Activated effector memory CD4-positive, alpha-beta T cell treated with Interleukin-2 at 50 U/mL for 16 hours (primary cell): ENCODE results near the gene PDX1.
"Not testable (repeated sequence)": the region's sequence is repeated elsewhere in the genome, so short reads cannot be mapped to it uniquely, and the experiment has no call there.

Source experiments
- DNase-seq: peaks from one replicate; pipeline ENCODE4 v3.0.0-alpha.2; 2020

The PDX1 gene

DNA sequence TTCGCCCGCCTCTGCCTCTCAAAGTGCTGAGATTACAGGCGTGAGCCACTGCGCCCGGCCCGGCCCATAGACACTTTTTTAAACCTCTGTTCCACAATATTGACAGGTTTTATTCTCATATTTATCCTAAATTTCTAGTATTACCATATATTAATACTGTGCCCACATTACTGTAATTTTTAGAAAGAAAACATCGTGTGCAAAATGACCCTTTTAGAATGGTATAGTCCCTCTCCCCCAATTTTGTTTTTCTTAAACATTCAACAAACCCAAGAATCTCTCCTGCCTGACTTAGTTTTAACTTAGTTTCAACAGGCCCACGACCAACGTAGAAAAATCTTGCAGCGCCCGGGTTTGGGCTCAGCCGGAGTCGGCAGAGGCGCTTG, 40.2 kb downstream of the PDX1 start:
- no peak for DNase-seq

GRCh38 chr13:27960362-27961226, 40.8 kb downstream of the PDX1 start:
- no peak for DNase-seq

DNA sequence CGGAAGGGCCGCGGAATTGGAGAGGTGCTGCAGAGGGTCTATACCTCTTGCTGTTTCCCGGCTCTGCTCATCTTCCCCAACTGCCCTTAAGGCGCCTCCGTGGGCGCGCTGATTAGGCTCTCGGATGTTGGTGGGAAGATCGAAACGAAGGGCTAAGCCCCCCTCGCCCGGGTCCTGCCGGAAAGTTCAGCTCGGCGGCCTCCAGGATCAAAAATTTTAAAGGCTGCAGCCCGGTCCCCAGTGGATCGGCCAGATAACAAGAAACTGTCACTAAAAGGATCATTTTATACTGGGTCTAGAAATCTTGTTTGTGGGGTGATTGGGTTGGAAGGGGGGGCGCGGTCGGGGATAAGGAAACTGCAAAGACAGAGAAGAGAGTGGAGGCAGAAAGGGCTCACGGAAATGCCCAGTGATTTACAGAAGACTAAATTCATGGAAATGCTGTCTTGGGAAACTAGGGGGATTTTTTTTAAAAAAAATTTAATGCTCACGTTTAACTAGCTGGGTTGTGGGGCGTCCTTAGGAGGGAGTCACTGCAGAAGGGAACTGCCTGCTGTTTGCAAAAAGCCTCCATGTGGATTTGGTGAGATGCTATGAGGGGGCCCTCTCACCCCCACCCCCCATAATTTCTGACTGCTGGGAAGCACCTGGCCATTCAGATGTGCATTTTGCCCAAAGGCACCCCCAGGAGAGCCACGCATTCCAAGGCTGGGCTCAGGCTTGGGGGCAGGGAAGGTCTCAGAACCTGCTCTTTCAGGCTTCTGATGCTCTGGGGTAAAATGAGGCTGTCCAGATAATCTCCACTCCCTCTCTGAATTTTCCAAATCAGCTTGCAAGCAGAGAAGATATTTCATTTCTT, 41.7 kb downstream of the PDX1 start:
- no peak for DNase-seq

- DNase-seq: no peak
Measured at GRCh38 chr13:27962128-27962841, 42.5 kb downstream of the PDX1 start.

GRCh38 chr13:27962982-27963381, 43.2 kb downstream of the PDX1 start:
- no peak for DNase-seq

GRCh38 chr13:27963491-27963890, 43.7 kb downstream of the PDX1 start:
- DNase-seq: no peak

DNA sequence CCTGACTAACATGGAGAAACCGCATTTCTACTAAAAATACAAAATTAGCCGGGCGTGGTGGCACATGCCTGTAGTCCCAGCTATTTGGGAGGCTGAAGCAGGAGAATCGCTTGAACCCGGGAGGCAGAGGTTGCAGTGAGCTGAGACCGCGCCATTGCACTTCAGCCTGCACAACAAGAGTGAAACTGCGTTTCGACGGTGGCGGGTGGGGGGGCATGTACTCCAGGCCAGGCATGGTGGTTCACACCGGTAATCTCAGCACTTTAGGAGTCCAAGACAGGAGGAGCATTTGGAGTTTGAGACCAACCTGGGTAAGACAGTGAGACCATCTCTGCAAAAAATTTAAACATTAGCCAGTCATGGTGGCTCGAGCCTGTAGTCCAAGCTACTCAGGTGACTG, 44.4 kb downstream of the PDX1 start:
- DNase-seq: not testable (repeated sequence)

GRCh38 chr13:27964741-27965323, 45.0 kb downstream of the PDX1 start:
- no peak for DNase-seq

GRCh38 chr13:27965343-27965739, 45.5 kb downstream of the PDX1 start:
- DNase-seq: no peak

GRCh38 chr13:27965740-27966640, 46.2 kb downstream of the PDX1 start:
- no peak for DNase-seq

- DNase-seq: no peak
Measured at GRCh38 chr13:27966641-27967202, 46.9 kb downstream of the PDX1 start.

DNA sequence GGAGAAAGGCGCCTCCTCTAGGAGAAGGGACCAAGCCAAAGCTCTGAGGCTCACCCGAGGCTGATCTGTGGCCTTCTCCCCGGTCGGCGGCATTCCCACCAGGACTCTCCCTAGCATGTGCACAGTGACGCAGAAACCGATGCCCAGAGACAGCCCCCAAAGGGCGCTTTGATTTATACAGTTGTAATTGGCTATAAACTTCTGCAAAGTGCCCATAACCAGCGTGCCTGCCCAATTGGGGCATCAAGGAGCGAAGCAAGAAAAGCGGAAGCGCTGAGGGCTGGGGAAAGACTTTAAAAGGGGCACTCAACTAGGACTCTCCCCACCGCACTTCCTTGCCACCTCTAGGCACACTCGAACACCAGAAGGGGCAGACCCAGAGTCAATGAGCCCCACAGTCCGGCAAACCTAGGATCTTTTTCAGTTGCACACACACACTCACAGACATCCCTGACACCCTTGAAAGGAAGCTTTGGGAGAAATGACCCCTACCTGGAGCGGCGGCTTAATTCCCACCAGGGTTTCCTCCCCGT, 47.5 kb downstream of the PDX1 start:
- DNase-seq: no peak

DNA sequence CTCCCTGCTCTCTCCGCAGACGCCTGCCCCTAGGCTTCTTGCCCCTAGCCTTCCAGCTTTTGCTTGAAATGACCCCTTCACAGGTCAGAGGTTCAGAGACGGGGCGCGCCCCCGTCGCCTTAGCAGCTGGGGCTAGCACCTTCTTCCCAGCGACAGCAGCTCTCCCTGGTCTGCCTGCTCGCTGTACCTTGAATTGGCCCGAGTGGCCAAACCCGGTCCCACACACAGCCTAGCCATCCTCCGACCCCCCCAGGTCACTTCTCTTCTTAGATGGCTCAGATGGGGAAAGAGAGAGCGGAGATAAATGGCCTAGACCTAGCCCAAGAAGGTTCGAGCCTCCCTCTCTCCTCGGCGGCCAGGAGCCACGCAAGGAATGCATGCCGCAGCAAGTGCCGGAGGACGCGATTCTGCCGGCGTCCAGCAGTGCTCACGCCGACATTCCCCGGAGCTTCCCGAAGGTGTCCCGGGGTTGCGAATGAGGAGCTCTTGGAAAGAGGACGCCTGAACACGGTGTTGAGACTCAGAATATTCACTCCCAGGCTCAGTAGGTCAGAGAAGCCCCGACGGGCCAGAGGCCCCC, 48.0 kb downstream of the PDX1 start:
- DNase-seq: no peak

DNA sequence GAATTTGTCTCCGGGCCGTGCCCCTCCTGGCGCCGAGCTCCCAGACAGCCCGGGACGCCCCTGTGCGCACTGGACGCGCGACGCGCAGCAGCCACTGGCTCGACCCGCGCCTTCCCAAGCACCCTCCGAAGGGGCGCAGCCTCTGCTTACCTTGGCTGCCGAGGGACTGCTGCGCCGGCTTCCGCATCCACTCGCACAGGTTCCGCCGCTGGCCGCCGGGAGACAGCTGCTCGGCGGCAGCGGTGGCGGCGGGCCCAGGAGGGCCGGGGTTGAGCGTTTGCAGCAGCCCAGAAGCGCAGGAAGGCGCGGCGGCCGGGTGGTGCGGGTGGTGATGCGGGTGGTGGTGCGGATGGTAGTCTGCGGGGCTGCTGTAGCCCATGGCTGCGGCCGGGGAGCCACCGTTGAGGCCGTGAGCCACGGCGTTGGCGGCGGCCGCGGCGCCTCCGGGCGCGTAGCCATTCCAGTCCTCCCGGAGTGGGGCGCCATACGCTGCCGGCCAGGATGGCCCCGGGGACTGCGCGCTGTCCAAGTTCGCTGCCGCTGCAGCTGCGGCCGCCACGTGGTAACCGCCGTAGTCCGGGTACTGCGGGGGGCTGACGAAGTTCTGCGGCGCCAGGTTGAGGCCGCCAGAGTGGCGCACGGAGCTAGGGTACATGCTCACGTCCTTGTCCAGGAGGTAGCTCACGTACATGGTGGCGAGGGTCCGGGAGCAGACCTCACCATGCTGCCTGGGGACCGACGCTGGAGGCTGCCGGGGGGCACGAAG, 48.7 kb downstream of the PDX1 start:
- no peak for DNase-seq

- DNase-seq: no peak
Measured at GRCh38 chr13:27969082-27969865, 49.5 kb downstream of the PDX1 start, which contains the start of gene CDX2. CDX2 (minus strand) TSS chr13:27969315; CDS start chr13:27969006, 309 bp downstream.

DNA sequence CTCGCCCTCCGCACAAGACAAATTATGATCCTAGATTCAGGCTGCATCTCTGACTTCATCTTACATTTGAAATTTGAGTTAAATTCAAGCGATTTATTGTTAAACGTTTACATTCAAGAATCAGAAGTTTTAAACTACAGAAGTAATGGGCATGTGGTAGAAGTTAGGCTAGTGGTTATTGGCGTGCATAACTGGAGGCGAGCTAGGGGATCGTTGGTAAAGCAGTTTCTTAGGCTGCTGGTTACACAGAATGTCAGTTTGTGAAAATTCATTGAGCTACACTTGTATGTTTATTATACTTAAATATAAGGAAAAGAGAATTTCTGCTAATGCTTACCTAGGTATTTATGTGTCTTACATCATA, 50.0 kb downstream of the PDX1 start:
- no peak for DNase-seq

GRCh38 chr13:27970382-27971235, 50.8 kb downstream of the PDX1 start:
- no peak for DNase-seq

DNA sequence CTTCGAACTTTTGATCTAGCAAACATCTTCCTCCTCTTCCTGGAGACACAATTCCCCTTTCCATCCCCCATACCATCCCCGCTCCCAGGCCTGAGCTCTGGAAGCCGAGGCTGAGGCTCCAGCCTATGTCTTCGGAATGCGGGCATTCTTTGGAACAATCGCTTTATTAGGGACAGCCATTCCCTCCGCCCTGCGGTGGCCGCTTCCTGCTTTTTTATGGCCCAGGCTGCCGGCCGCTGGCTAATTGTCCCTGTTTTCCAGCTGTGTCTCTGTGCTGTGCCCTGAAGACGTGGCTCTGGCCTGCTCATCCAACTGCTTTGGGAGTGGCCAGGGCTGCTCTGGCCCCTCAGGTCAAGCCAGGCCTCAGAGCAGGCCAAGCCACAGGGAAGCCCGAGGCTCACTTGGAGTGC, 51.4 kb downstream of the PDX1 start:
- no peak for DNase-seq
